Right lobe of liver (tissue), 6 donors: ENCODE results near the gene R3HDM2. TPM values are rescaled to one million over a fixed set of nuclear protein-coding genes. Genes with fewer than 3 reads are reported as not detected.
A peak's percentile ranks its signal among the peaks of the same experiment; 100 is the strongest.

Source experiments
- ATAC-seq, 4 donors: fragments of 200-7000 bp; cut with Tn5 transposase; one replicate each; pipeline ENCODE4 v1.9.1; 2020; ENCODE audit warnings: mild to moderate bottlenecking in 4 of 4, moderate library complexity in 4 of 4
- DNase-seq, 3 donors: peaks; one replicate each; pipeline ENCODE4 v3.0.0-alpha.2; 2020
- H3K27ac ChIP-seq, 3 donors: fragments of 200-600 bp; one replicate each; pipeline ENCODE4 v1.8.0; 2022
- H3K27me3 ChIP-seq, 2 donors: fragments of 200-600 bp; one replicate each; pipeline ENCODE4 v1.8.0; 2022
- H3K36me3 ChIP-seq, 4 donors: fragments of 200-600 bp; sonication (generic) in 1 of 4; one replicate each; pipeline versions ENCODE4 v1.5.1 to v1.8.0; 2017 to 2022; ENCODE audit warnings: control low read depth in 1 of 4
- H3K4me1 ChIP-seq, 4 donors: fragments of 200-600 bp; sonication (generic) in 1 of 4; one replicate each; pipeline versions ENCODE4 v1.5.1 to v1.8.0; 2017 to 2022; ENCODE audit warnings: control low read depth in 1 of 4
- H3K4me3 ChIP-seq, 3 donors: fragments of 200-600 bp; one replicate each; pipeline ENCODE4 v1.8.0; 2022
- H3K9me3 ChIP-seq, 4 donors: fragments of 200-600 bp; sonication (generic) in 1 of 4; one replicate each; pipeline versions ENCODE4 v1.5.1 to v1.8.0; 2017 to 2022; ENCODE audit warnings: control low read depth in 1 of 4
- CTCF ChIP-seq, 4 donors: fragments of 200-600 bp in 3 of 4; fragments of 450-650 bp in 1 of 4; IDR thresholded peaks; one replicate each; pipeline versions ENCODE4 v1.5.1 to v1.8.0; 2016 to 2022; ENCODE audit warnings: antibody characterized with exemption in 4 of 4, mild to moderate bottlenecking in 2 of 4
- POLR2A ChIP-seq: fragments of 450-650 bp; IDR thresholded peaks from one replicate; pipeline ENCODE4 v1.6.1; 2017; ENCODE audit warnings: antibody characterized with exemption, mild to moderate bottlenecking
- WGBS: methylation state at CpG from one replicate; pipeline ENCODE4 v1.1.6; 2018; ENCODE audit warnings: low coverage, low lambda C conversion rate; ENCODE audit not compliant: insufficient coverage; ENCODE audit errors: missing lambda C conversion rate; 5-methylcytosine and 5-hydroxymethylcytosine counted together
- intact Hi-C, 2 donors: fragments of 100-400 bp; cut with DNase I; formaldehyde crosslinking; loops; one replicate each; pipeline versions ENCODE4 v1.11.2 to v1.14.1; 2022
- total RNA-seq, 6 experiments: library from RNA; depleted of rRNA in 2 of 6; stranded (reverse); fragments of >200 nt in 2 of 6; fragmentation: NEBNext Ultra II Directional in 3 of 6; extraction: Animal tissue kit (Norgen Biotek cat#: 25700) in 3 of 6; gene quantifications; one replicate each; pipeline versions ENCODE4 v1.1.0 to v1.2.4, GENCODE V29; 2016 to 2023
- donor health status: DM: no; HTN: yes; CAD: no.
- donor health status: DM: no; HTN: no; CAD: no.
- donor health status: DM: no; HTN: no; CAD: no.
- donor health status: DM: no; HTN: yes; CAD: no.
- donor health status: DM: no; HTN: yes; CAD: no.

Gene R3HDM2
- total RNA-seq, 6 experiments from 2014 or later = 25.3 to 48.0 (median 35.9) TPM

- intact Hi-C loops = no loop called here
- H3K9me3 ChIP-seq = no peaks in the 10 kb centered on the region
- no peaks in the 10 kb centered on the region for H3K36me3 ChIP-seq
- H3K4me1 ChIP-seq = peaks cover 0 to 12% (median 5%) of the 10 kb centered on the region in 4 donors
- H3K27ac ChIP-seq = no peak overlapping the region
- H3K27me3 ChIP-seq = peaks cover 0 to 18% of the 10 kb centered on the region in 2 donors
- H3K4me3 ChIP-seq = no peak overlapping the region
- no peak for DNase-seq
- no peak for TF ChIP-seq POLR2A
- TF ChIP-seq CTCF (IDR thresholded peaks at IDR 0.05) = no peak
- WGBS = 60% methylated on average over 1 of the region's 18 CpGs
- ATAC-seq = no peak
Measured at GRCh38 chr12:57225680-57226210, 205.1 kb downstream of the R3HDM2 start.

- no peak overlapping the region for H3K4me3 ChIP-seq
- intact Hi-C loops = no loop called here
- no peaks in the 10 kb centered on the region for H3K9me3 ChIP-seq
- TF ChIP-seq CTCF (IDR thresholded peaks at IDR 0.05) (peak; percentile 80 to 93 (median 86)), POLR2A (no peak)
- H3K4me1 ChIP-seq = peaks cover 0 to 10% (median 4%) of the 10 kb centered on the region in 4 donors
- no peaks in the 10 kb centered on the region for H3K36me3 ChIP-seq
- DNase-seq (peak; percentile 75 to 79 (median 77)), ATAC-seq (peak; percentile 67 to 80 (median 75))
- H3K27ac ChIP-seq = no peak overlapping the region
- WGBS = 0% methylated on average over 2 of the region's 61 CpGs
- H3K27me3 ChIP-seq = peaks cover 0 to 18% of the 10 kb centered on the region in 2 donors
Measured at GRCh38 chr12:57224973-57225679, 205.7 kb downstream of the R3HDM2 start.

- H3K27ac ChIP-seq = no peak overlapping the region
- no peaks in the 10 kb centered on the region for H3K9me3 ChIP-seq
- H3K4me1 ChIP-seq = peaks cover 0 to 10% (median 4%) of the 10 kb centered on the region in 4 donors
- peak in 1 of 4 donors; percentile 3 for ATAC-seq
- WGBS = 38% methylated on average over 8 of the region's 30 CpGs
- no peak for DNase-seq
- H3K36me3 ChIP-seq = no peaks in the 10 kb centered on the region
- no peak for TF ChIP-seq POLR2A
- no peak for TF ChIP-seq CTCF (IDR thresholded peaks at IDR 0.05)
- peaks cover 0 to 18% of the 10 kb centered on the region in 2 donors for H3K27me3 ChIP-seq
- no peak overlapping the region for H3K4me3 ChIP-seq
- intact Hi-C loops = no loop called here
Measured at GRCh38 chr12:57224278-57224972, 206.4 kb downstream of the R3HDM2 start.

GRCh38 chr12:57223191-57224165 lies 207.4 kb downstream of the R3HDM2 start:
- H3K4me3 ChIP-seq = no peak overlapping the region
- no peak overlapping the region for H3K27ac ChIP-seq
- DNase-seq = no peak
- 43% methylated on average over 16 of the region's 22 CpGs for WGBS
- peaks cover 0 to 18% of the 10 kb centered on the region in 2 donors for H3K27me3 ChIP-seq
- no peaks in the 10 kb centered on the region for H3K36me3 ChIP-seq
- no peaks in the 10 kb centered on the region for H3K9me3 ChIP-seq
- TF ChIP-seq POLR2A (no peak), CTCF (IDR thresholded peaks at IDR 0.05) (no peak)
- intact Hi-C loops = no loop called here
- no peak for ATAC-seq
- H3K4me1 ChIP-seq = peaks cover 0 to 3% (median 0%) of the 10 kb centered on the region in 4 donors
